ENCODE data around the gene TAF11L8. TPM values are rescaled to one million over a fixed set of nuclear protein-coding genes. Genes with fewer than 3 reads are reported as not detected.
"Not testable (repeated sequence)": the region's sequence is repeated elsewhere in the genome, so short reads cannot be mapped to it uniquely, and the experiment has no call there.

Gene TAF11L8
- total RNA-seq, 3 donors from 2014 or later (not counting 1 experiment from before 2014, with no cell fraction given): not detected

- Histone ChIP-seq H3K4me3 (ENCODE audit: low read length) (no peak overlapping the region), H3K27ac (ENCODE audit: low read length) (no peak overlapping the region), H3K9me3 (ENCODE audit: control insufficient read depth, insufficient read depth, low read length) (no peaks in the 10 kb centered on the region), H3K27me3 (ENCODE audit: control insufficient read depth, insufficient read depth, low read length) (no peaks in the 10 kb centered on the region), H3K36me3 (ENCODE audit: control insufficient read depth, insufficient read depth, low read length) (no peaks in the 10 kb centered on the region), H3K4me1 (ENCODE audit: control insufficient read depth, insufficient read depth, low read length) (no peaks in the 10 kb centered on the region)
- TF ChIP-seq CTCF (IDR thresholded peaks at IDR 0.05): no peak
- H3K4me1 Mint-ChIP-seq: no peaks in the 10 kb centered on the region
- DNase-seq (no peak), ATAC-seq (no peak)
- no peaks in the 10 kb centered on the region for H3K27me3 Mint-ChIP-seq (ENCODE audit: low read depth in 2 of 2)
- intact Hi-C loops (cut with micrococcal nuclease): no loop called here
- H3K36me3 Mint-ChIP-seq: peaks cover 6% of the 10 kb centered on the region
- 91% methylated on average over 9 of the region's 14 CpGs for WGBS (ENCODE audit: insufficient coverage)
- no peak overlapping the region for H3K4me3 Mint-ChIP-seq
- H3K9me3 Mint-ChIP-seq: peaks cover 5 to 12% of the 10 kb centered on the region in 2 donors
- no peak overlapping the region for H3K27ac Mint-ChIP-seq
Observed at GRCh38 chr5:17604951-17605350, 14.2 kb upstream of the TAF11L8 start.

GRCh38 chr5:17603880-17604279 is 13.1 kb upstream of the TAF11L8 start, which contains the start of gene TAF11L11:
Gene TAF11L11 (plus strand): TSS chr5:17604183.
- H3K27me3 Mint-ChIP-seq (ENCODE audit: low read depth in 2 of 2); intact Hi-C loops (cut with micrococcal nuclease); H3K36me3 Mint-ChIP-seq; ATAC-seq; H3K27me3 ChIP-seq (ENCODE audit: control insufficient read depth, insufficient read depth, low read length); H3K9me3 ChIP-seq (ENCODE audit: control insufficient read depth, insufficient read depth, low read length); H3K27ac ChIP-seq (ENCODE audit: low read length); H3K4me1 Mint-ChIP-seq; H3K27ac Mint-ChIP-seq; H3K4me1 ChIP-seq (ENCODE audit: control insufficient read depth, insufficient read depth, low read length); DNase-seq; H3K4me3 Mint-ChIP-seq; H3K36me3 ChIP-seq (ENCODE audit: control insufficient read depth, insufficient read depth, low read length); H3K4me3 ChIP-seq (ENCODE audit: low read length): not testable (repeated sequence)
- WGBS (ENCODE audit: insufficient coverage): 81% methylated on average over 5 of the region's 6 CpGs
- H3K9me3 Mint-ChIP-seq: peaks cover 5 to 18% of the 10 kb centered on the region in 2 donors

GRCh38 chr5:17597728-17598127 is 7.0 kb upstream of the TAF11L8 start, which contains the start of gene TAF11L10:
Gene TAF11L10 (minus strand): TSS chr5:17597828.
- H3K27ac ChIP-seq (ENCODE audit: low read length); H3K36me3 Mint-ChIP-seq; H3K27me3 Mint-ChIP-seq (ENCODE audit: low read depth in 2 of 2); H3K36me3 ChIP-seq (ENCODE audit: control insufficient read depth, insufficient read depth, low read length); H3K4me3 ChIP-seq (ENCODE audit: low read length); ATAC-seq; DNase-seq; H3K4me1 Mint-ChIP-seq; H3K4me3 Mint-ChIP-seq; H3K27ac Mint-ChIP-seq; H3K9me3 ChIP-seq (ENCODE audit: control insufficient read depth, insufficient read depth, low read length); H3K9me3 Mint-ChIP-seq; H3K27me3 ChIP-seq (ENCODE audit: control insufficient read depth, insufficient read depth, low read length); H3K4me1 ChIP-seq (ENCODE audit: control insufficient read depth, insufficient read depth, low read length); intact Hi-C loops (cut with micrococcal nuclease): not testable (repeated sequence)
- no CpG with 5 or more reads among the region's 15 CpGs for WGBS (ENCODE audit: insufficient coverage)

GRCh38 chr5:17594255-17594654 is 3.5 kb upstream of the TAF11L8 start, which contains the start of gene TAF11L9:
Gene TAF11L9 (minus strand): TSS chr5:17594394.
- ATAC-seq; H3K4me1 ChIP-seq (ENCODE audit: control insufficient read depth, insufficient read depth, low read length); H3K27ac ChIP-seq (ENCODE audit: low read length); H3K27ac Mint-ChIP-seq; intact Hi-C loops (cut with micrococcal nuclease); DNase-seq; H3K27me3 Mint-ChIP-seq (ENCODE audit: low read depth in 2 of 2); H3K36me3 Mint-ChIP-seq; H3K4me3 ChIP-seq (ENCODE audit: low read length); H3K4me1 Mint-ChIP-seq; H3K27me3 ChIP-seq (ENCODE audit: control insufficient read depth, insufficient read depth, low read length); H3K4me3 Mint-ChIP-seq; H3K36me3 ChIP-seq (ENCODE audit: control insufficient read depth, insufficient read depth, low read length); H3K9me3 Mint-ChIP-seq; H3K9me3 ChIP-seq (ENCODE audit: control insufficient read depth, insufficient read depth, low read length): not testable (repeated sequence)
- WGBS (ENCODE audit: insufficient coverage): no CpG with 5 or more reads among the region's 15 CpGs

- intact Hi-C loops (cut with micrococcal nuclease); ATAC-seq; H3K4me3 Mint-ChIP-seq; H3K27me3 ChIP-seq (ENCODE audit: control insufficient read depth, insufficient read depth, low read length); H3K36me3 ChIP-seq (ENCODE audit: control insufficient read depth, insufficient read depth, low read length); DNase-seq; H3K27ac ChIP-seq (ENCODE audit: low read length); H3K9me3 ChIP-seq (ENCODE audit: control insufficient read depth, insufficient read depth, low read length); H3K27ac Mint-ChIP-seq; H3K27me3 Mint-ChIP-seq (ENCODE audit: low read depth in 2 of 2); H3K9me3 Mint-ChIP-seq; H3K36me3 Mint-ChIP-seq; H3K4me1 Mint-ChIP-seq; H3K4me1 ChIP-seq (ENCODE audit: control insufficient read depth, insufficient read depth, low read length); H3K4me3 ChIP-seq (ENCODE audit: low read length): not testable (repeated sequence)
- WGBS (ENCODE audit: insufficient coverage): no CpG with 5 or more reads among the region's 16 CpGs
Observed at GRCh38 chr5:17585658-17586057, 5.1 kb downstream of the TAF11L8 start, which contains the start of gene TAF11L7. Gene TAF11L7 (minus strand): TSS chr5:17585758.

Other genes starting within 250 kb of the TAF11L8 start
- not detected for gene TAF11L2, start 92.7 kb downstream of the TAF11L8 start, total RNA-seq
- not detected for gene TAF11L3, start 72.6 kb downstream of the TAF11L8 start, total RNA-seq
- not detected for gene TAF11L4, start 69.2 kb downstream of the TAF11L8 start, total RNA-seq
- gene TAF11L5, start 65.7 kb downstream of the TAF11L8 start, total RNA-seq: not detected
- gene TAF11L6, start 62.3 kb downstream of the TAF11L8 start, total RNA-seq: not detected
- not detected for gene TAF11L7, start 5.2 kb downstream of the TAF11L8 start, total RNA-seq
- gene TAF11L9, start 3.4 kb upstream of the TAF11L8 start, total RNA-seq: not detected
- not detected for gene TAF11L10, start 6.9 kb upstream of the TAF11L8 start, total RNA-seq
- gene TAF11L11, start 13.2 kb upstream of the TAF11L8 start, total RNA-seq: not detected
- not detected for gene TAF11L12, start 19.4 kb upstream of the TAF11L8 start, total RNA-seq
- gene TAF11L13, start 41.1 kb upstream of the TAF11L8 start, total RNA-seq: not detected
- not detected for gene TAF11L14, start 43.5 kb upstream of the TAF11L8 start, total RNA-seq